ENCODE results near the gene MPHOSPH10. TPM values are rescaled to one million over a fixed set of nuclear protein-coding genes. Genes with fewer than 3 reads are reported as not detected.
"Not testable (repeated sequence)": the region's sequence is repeated elsewhere in the genome, so short reads cannot be mapped to it uniquely, and the experiment has no call there.

Gene MPHOSPH10
- total RNA-seq, 1 donor from 2014 or later, result 68.8 TPM

- Mint-ChIP-seq H3K36me3 (ENCODE audit: low read depth) (no peaks in the 10 kb centered on the region), H3K9me3 (no peaks in the 10 kb centered on the region), H3K27me3 (ENCODE audit: insufficient read depth) (peaks cover 6% of the 10 kb centered on the region), H3K4me1 (ENCODE audit: low read depth) (peaks cover 11% of the 10 kb centered on the region), H3K4me3 (no peak overlapping the region), H3K27ac (no peak overlapping the region)
- intact Hi-C loops (cut with micrococcal nuclease), result loop anchor here (1.0 kb wide), 1 partner anchor 353 kb away; no protein-coding TSS in a partner anchor
- peak; percentile 11 for DNase-seq (ENCODE audit: low spot score)
Measured at GRCh38 chr2:71157124-71157793, 26.8 kb downstream of the MPHOSPH10 start.

GRCh38 chr2:71166812-71167211, 36.4 kb downstream of the MPHOSPH10 start:
- Mint-ChIP-seq H3K9me3 (no peaks in the 10 kb centered on the region), H3K4me3 (no peak overlapping the region), H3K4me1 (ENCODE audit: low read depth) (no peaks in the 10 kb centered on the region), H3K27me3 (ENCODE audit: insufficient read depth) (peaks cover 12% of the 10 kb centered on the region), H3K36me3 (ENCODE audit: low read depth) (no peaks in the 10 kb centered on the region), H3K27ac (no peak overlapping the region)
- no peak for DNase-seq (ENCODE audit: low spot score)
- intact Hi-C loops (cut with micrococcal nuclease), result no loop called here

GRCh38 chr2:71173096-71173495, 42.7 kb downstream of the MPHOSPH10 start:
- no peaks in the 10 kb centered on the region for H3K36me3 Mint-ChIP-seq (ENCODE audit: low read depth)

GRCh38 chr2:71174207-71174606, 43.8 kb downstream of the MPHOSPH10 start:
- no peaks in the 10 kb centered on the region for H3K9me3 Mint-ChIP-seq
- no peak overlapping the region for H3K27ac Mint-ChIP-seq
- no peak for DNase-seq (ENCODE audit: low spot score)
- peaks cover 10% of the 10 kb centered on the region for H3K4me1 Mint-ChIP-seq (ENCODE audit: low read depth)
- intact Hi-C loops (cut with micrococcal nuclease), result no loop called here
- H3K4me3 Mint-ChIP-seq, result no peak overlapping the region
- no peaks in the 10 kb centered on the region for H3K36me3 Mint-ChIP-seq (ENCODE audit: low read depth)
- peaks cover 2% of the 10 kb centered on the region for H3K27me3 Mint-ChIP-seq (ENCODE audit: insufficient read depth)

More at GRCh38 chr2:71173096-71173495, 42.7 kb downstream of the MPHOSPH10 start:
- intact Hi-C loops (cut with micrococcal nuclease), result no loop called here
- H3K27ac Mint-ChIP-seq, result no peak overlapping the region
- peaks cover 2% of the 10 kb centered on the region for H3K27me3 Mint-ChIP-seq (ENCODE audit: insufficient read depth)
- no peak for DNase-seq (ENCODE audit: low spot score)
- no peaks in the 10 kb centered on the region for H3K9me3 Mint-ChIP-seq
- H3K4me1 Mint-ChIP-seq (ENCODE audit: low read depth), result peaks cover 10% of the 10 kb centered on the region
- no peak overlapping the region for H3K4me3 Mint-ChIP-seq

- H3K27ac Mint-ChIP-seq; H3K4me3 Mint-ChIP-seq; DNase-seq (ENCODE audit: low spot score); H3K27me3 Mint-ChIP-seq (ENCODE audit: insufficient read depth); H3K36me3 Mint-ChIP-seq (ENCODE audit: low read depth); H3K9me3 Mint-ChIP-seq; intact Hi-C loops (cut with micrococcal nuclease): not testable (repeated sequence)
- H3K4me1 Mint-ChIP-seq (ENCODE audit: low read depth), result peaks cover 10% of the 10 kb centered on the region
Measured at GRCh38 chr2:71178836-71179235, 48.4 kb downstream of the MPHOSPH10 start.

GRCh38 chr2:71181316-71181715, 50.9 kb downstream of the MPHOSPH10 start:
- Mint-ChIP-seq H3K9me3 (no peaks in the 10 kb centered on the region), H3K27ac (no peak overlapping the region), H3K4me3 (no peak overlapping the region), H3K27me3 (ENCODE audit: insufficient read depth) (no peaks in the 10 kb centered on the region), H3K4me1 (ENCODE audit: low read depth) (no peaks in the 10 kb centered on the region), H3K36me3 (ENCODE audit: low read depth) (no peaks in the 10 kb centered on the region)
- DNase-seq (ENCODE audit: low spot score), result no peak
- intact Hi-C loops (cut with micrococcal nuclease), result no loop called here

- H3K4me3 Mint-ChIP-seq; H3K9me3 Mint-ChIP-seq; DNase-seq (ENCODE audit: low spot score); intact Hi-C loops (cut with micrococcal nuclease); H3K27ac Mint-ChIP-seq; H3K36me3 Mint-ChIP-seq (ENCODE audit: low read depth); H3K27me3 Mint-ChIP-seq (ENCODE audit: insufficient read depth); H3K4me1 Mint-ChIP-seq (ENCODE audit: low read depth): not testable (repeated sequence)
Measured at GRCh38 chr2:71183306-71184115, 53.1 kb downstream of the MPHOSPH10 start.

- no peaks in the 10 kb centered on the region for H3K4me1 Mint-ChIP-seq (ENCODE audit: low read depth)
- DNase-seq (ENCODE audit: low spot score), result no peak
- intact Hi-C loops (cut with micrococcal nuclease), result no loop called here
- no peaks in the 10 kb centered on the region for H3K36me3 Mint-ChIP-seq (ENCODE audit: low read depth)
- H3K4me3 Mint-ChIP-seq, result no peak overlapping the region
- H3K27ac Mint-ChIP-seq, result no peak overlapping the region
- no peaks in the 10 kb centered on the region for H3K27me3 Mint-ChIP-seq (ENCODE audit: insufficient read depth)
- no peaks in the 10 kb centered on the region for H3K9me3 Mint-ChIP-seq
Measured at GRCh38 chr2:71186973-71187372, 56.5 kb downstream of the MPHOSPH10 start.

- Mint-ChIP-seq H3K4me1 (ENCODE audit: low read depth) (no peaks in the 10 kb centered on the region), H3K9me3 (no peaks in the 10 kb centered on the region), H3K27me3 (ENCODE audit: insufficient read depth) (no peaks in the 10 kb centered on the region), H3K27ac (no peak overlapping the region), H3K36me3 (ENCODE audit: low read depth) (no peaks in the 10 kb centered on the region), H3K4me3 (no peak overlapping the region)
- no peak for DNase-seq (ENCODE audit: low spot score)
- intact Hi-C loops (cut with micrococcal nuclease), result no loop called here
Measured at GRCh38 chr2:71187589-71187988, 57.2 kb downstream of the MPHOSPH10 start.

- intact Hi-C loops (cut with micrococcal nuclease), result no loop called here
Measured at GRCh38 chr2:71190656-71191569, 60.5 kb downstream of the MPHOSPH10 start.

GRCh38 chr2:71191570-71191943, 61.1 kb downstream of the MPHOSPH10 start:
- H3K27me3 Mint-ChIP-seq (ENCODE audit: insufficient read depth), result peaks cover 2% of the 10 kb centered on the region
- H3K36me3 Mint-ChIP-seq (ENCODE audit: low read depth), result no peaks in the 10 kb centered on the region
- H3K4me3 Mint-ChIP-seq, result no peak overlapping the region
- intact Hi-C loops (cut with micrococcal nuclease), result no loop called here
- no peak overlapping the region for H3K27ac Mint-ChIP-seq
- peaks cover 5% of the 10 kb centered on the region for H3K9me3 Mint-ChIP-seq
- H3K4me1 Mint-ChIP-seq (ENCODE audit: low read depth), result no peaks in the 10 kb centered on the region
- DNase-seq (ENCODE audit: low spot score), result no peak

More at GRCh38 chr2:71190656-71191569, 60.5 kb downstream of the MPHOSPH10 start:
- H3K4me1 Mint-ChIP-seq (ENCODE audit: low read depth), result no peaks in the 10 kb centered on the region
- peaks cover 1% of the 10 kb centered on the region for H3K9me3 Mint-ChIP-seq
- no peak for DNase-seq (ENCODE audit: low spot score)
- H3K27ac Mint-ChIP-seq, result no peak overlapping the region
- H3K36me3 Mint-ChIP-seq (ENCODE audit: low read depth), result no peaks in the 10 kb centered on the region
- peaks cover 2% of the 10 kb centered on the region for H3K27me3 Mint-ChIP-seq (ENCODE audit: insufficient read depth)
- no peak overlapping the region for H3K4me3 Mint-ChIP-seq
